GM12878 (cell line): ENCODE data around the gene OR4D5. TPM values are rescaled to one million over a fixed set of nuclear protein-coding genes. Genes with fewer than 3 reads are reported as not detected.

Experiments used
- ATAC-seq: fragments of 200-7000 bp; cut with Tn5 transposase; 3 replicates; pipeline ENCODE4 v1.9.1; 2020; ENCODE audit warnings: mild to moderate bottlenecking, moderate library complexity
- BruUV-seq: library from RNA; stranded (reverse); fragments of 400-500 nt; replicated peaks from 2 replicates; lab custom pipeline; 2021; lab: Mats Ljungman, UMichigan
- CTCF ChIA-PET: fragments of 300-600 bp; sonication (Branson Sonifier 250); formaldehyde crosslinking; extraction: SDS; loops from one replicate; lab custom pipeline; 2021; ENCODE audit warnings: inconsistent platforms; lab: Yijun Ruan, JAX
- POLR2A ChIA-PET: fragments of 350-600 bp; formaldehyde crosslinking; extraction: SDS; loops from one replicate; lab custom pipeline; 2021; ENCODE audit warnings: inconsistent platforms; lab: Charles Lee
- RAD21 ChIA-PET: fragments of 300-600 bp; sonication (Branson Sonifier 250); formaldehyde crosslinking; loops from one replicate; lab custom pipeline; 2023; ENCODE audit warnings: antibody characterized with exemption; ENCODE audit not compliant: unreplicated experiment; lab: Charles Lee
- SMC1A ChIA-PET: fragments of 300-600 bp; sonication (Branson Sonifier 250); formaldehyde crosslinking; loops from one replicate; lab custom pipeline; 2023; ENCODE audit not compliant: unreplicated experiment, uncharacterized antibody; lab: Charles Lee
- DNase-seq: peaks from one replicate; pipeline ENCODE4 v3.0.0-alpha.2; 2011; ENCODE audit warnings: low read depth, low spot score
- FAIRE-seq: peaks from 3 replicates; lab custom pipeline; 2011; peaks lifted over from hg19 to GRCh38; lab: Jason Lieb, UNC
- H2AFZ ChIP-seq: 2 replicates; pipeline ENCODE4 v1.6.0; 2011; ENCODE audit warnings: low read depth, low read length, control low read depth; ENCODE audit not compliant: control insufficient read depth
- H3K27ac ChIP-seq: 2 replicates; pipeline ENCODE4 v1.5.1; 2011; ENCODE audit warnings: control low read depth; ENCODE audit not compliant: control insufficient read depth, insufficient read depth
- H3K27me3 ChIP-seq, 2 experiments: replicated peaks in 1 of 2; 2 replicates each; pipeline versions ENCODE4 v1.6.0 to v1.6.1; 2011; ENCODE audit warnings: low read length in 1 of 2; ENCODE audit not compliant: control insufficient read depth in 2 of 2, insufficient read depth in 2 of 2
- H3K36me3 ChIP-seq, 2 experiments: 2 replicates each; pipeline ENCODE4 v1.5.1; 2011; ENCODE audit warnings: low read length in 1 of 2; ENCODE audit not compliant: control insufficient read depth in 2 of 2, insufficient read depth in 2 of 2
- H3K4me1 ChIP-seq: 2 replicates; pipeline ENCODE4 v1.6.1; 2011; ENCODE audit warnings: mild to moderate bottlenecking, low read length, moderate library complexity, mixed read lengths; ENCODE audit not compliant: control insufficient read depth, insufficient read depth
- H3K4me2 ChIP-seq: 2 replicates; pipeline ENCODE4 v1.6.0; 2011; ENCODE audit warnings: control low read depth; ENCODE audit not compliant: control insufficient read depth, insufficient read depth
- H3K4me3 ChIP-seq: fragments of 200-600 bp; sonication (generic); 2 replicates; pipeline ENCODE4 v1.5.1; 2016
- H3K79me2 ChIP-seq: 2 replicates; pipeline ENCODE4 v1.6.0; 2011; ENCODE audit warnings: low read length; ENCODE audit not compliant: control insufficient read depth, insufficient read depth
- H3K9ac ChIP-seq: 2 replicates; pipeline ENCODE4 v1.8.0; 2011; ENCODE audit warnings: low read length, control low read depth, mixed read lengths; ENCODE audit not compliant: control insufficient read depth, insufficient read depth
- H3K9me3 ChIP-seq: replicated peaks from 3 replicates; pipeline ENCODE4 v1.5.1; 2011; ENCODE audit warnings: mild to moderate bottlenecking, low read length; ENCODE audit not compliant: control insufficient read depth, insufficient read depth
- H4K20me1 ChIP-seq: 2 replicates; pipeline ENCODE4 v1.6.0; 2011; ENCODE audit not compliant: control insufficient read depth, insufficient read depth
- ATF2 ChIP-seq: IDR thresholded peaks from 2 replicates; pipeline ENCODE4 v1.6.1; 2012; ENCODE audit warnings: low read length, inconsistent platforms
- ATF3 ChIP-seq: IDR thresholded peaks from 2 replicates; pipeline ENCODE4 v1.6.1; 2011; ENCODE audit warnings: low read depth, mild to moderate bottlenecking, low read length, moderate library complexity, borderline replicate concordance; ENCODE audit errors: extremely low read depth
- BMI1 ChIP-seq: fragments of 450-650 bp; IDR thresholded peaks from 2 replicates; pipeline ENCODE4 v1.6.1; 2016; ENCODE audit warnings: mild to moderate bottlenecking, moderate library complexity, borderline replicate concordance
- CHD1 ChIP-seq: IDR thresholded peaks from 2 replicates; pipeline ENCODE4 v1.6.1; 2012; ENCODE audit warnings: low read depth, low read length, improper control_type of control experiment
- CTCF ChIP-seq, 3 experiments: IDR thresholded peaks in 2 of 3; conservative IDR thresholded peaks in 1 of 3; 2 replicates each; pipeline ENCODE4 v1.5.1; 2011; ENCODE audit warnings: low read depth in 3 of 3, low read length in 3 of 3, mild to moderate bottlenecking in 3 of 3, control low read depth in 2 of 3, moderate library complexity in 2 of 3, inconsistent platforms in 1 of 3, mixed read lengths in 1 of 3; ENCODE audit not compliant: control insufficient read depth in 2 of 3, insufficient read depth in 1 of 3; ENCODE audit errors: extremely low read depth in 1 of 3
- HDGF ChIP-seq: fragments of 450-650 bp; IDR thresholded peaks from 2 replicates; pipeline ENCODE4 v1.6.1; 2016; ENCODE audit warnings: antibody characterized with exemption
- IRF5 ChIP-seq: fragments of 450-650 bp; IDR thresholded peaks from 2 replicates; pipeline ENCODE4 v1.6.1; 2017; ENCODE audit warnings: borderline replicate concordance
- LARP7 ChIP-seq: fragments of 450-650 bp; IDR thresholded peaks from 2 replicates; pipeline ENCODE4 v1.6.1; 2017; ENCODE audit warnings: mild to moderate bottlenecking
- MTA2 ChIP-seq: fragments of 450-650 bp; IDR thresholded peaks from 2 replicates; pipeline ENCODE4 v1.6.1; 2016; ENCODE audit warnings: low read depth, mild to moderate bottlenecking, moderate library complexity
- PAX8 ChIP-seq: fragments of 450-650 bp; IDR thresholded peaks from 2 replicates; pipeline ENCODE4 v1.6.1; 2017; ENCODE audit warnings: mild to moderate bottlenecking, moderate library complexity
- PRDM15 ChIP-seq: fragments of 450-650 bp; formaldehyde crosslinking; IDR thresholded peaks from 2 replicates; pipeline ENCODE4 v1.4.0; 2020; ENCODE audit warnings: mild to moderate bottlenecking, moderate library complexity
- RELA ChIP-seq: fragments of 450-650 bp; IDR thresholded peaks from 2 replicates; pipeline ENCODE4 v1.8.0; 2014; ENCODE audit warnings: borderline replicate concordance; ENCODE audit not compliant: partially characterized antibody
- SIX5 ChIP-seq: IDR thresholded peaks from 2 replicates; pipeline ENCODE4 v1.6.1; 2011; ENCODE audit warnings: mild to moderate bottlenecking, low read depth, low read length, moderate library complexity; ENCODE audit not compliant: severe bottlenecking
- SMC3 ChIP-seq: IDR thresholded peaks from 2 replicates; pipeline ENCODE4 v1.6.1; 2011; ENCODE audit warnings: low read length, improper control_type of control experiment, borderline replicate concordance
- SUZ12 ChIP-seq: fragments of 200-600 bp; sonication (generic); IDR thresholded peaks from one replicate; pipeline ENCODE4 v1.6.1; 2018; ENCODE audit warnings: antibody characterized with exemption, mild to moderate bottlenecking; ENCODE audit not compliant: unreplicated experiment
- TARDBP ChIP-seq: IDR thresholded peaks from 2 replicates; pipeline ENCODE4 v1.6.1; 2016; ENCODE audit warnings: borderline replicate concordance
- WGBS: methylation state at CpG from one replicate; pipeline ENCODE4 v1.1.6; 2016; ENCODE audit warnings: low lambda C conversion rate; ENCODE audit not compliant: insufficient replicate concordance, insufficient coverage; ENCODE audit errors: missing lambda C conversion rate; 5-methylcytosine and 5-hydroxymethylcytosine counted together
- in situ Hi-C: fragments of 300-500 bp; cut with MboI; formaldehyde crosslinking; loops from 9 replicates; pipeline ENCODE4 v1.14.3; 2018; ENCODE audit warnings: mixed read lengths
- intact Hi-C: fragments of 100-400 bp; cut with micrococcal nuclease; formaldehyde crosslinking; loops from one replicate; pipeline ENCODE4 v1.14.2; 2022; ENCODE audit not compliant: unreplicated experiment
- polyA plus RNA-seq, 11 experiments: library from polyadenylated mRNA; depleted of rRNA in 4 of 11; unstranded in 6 of 11; stranded (reverse) in 5 of 11; fragments of >200 nt; fragmentation: Nextera tagmentation in 4 of 11; fragmentation: Illumina TruSeq in 1 of 11; extraction: Ambion mirVana in 4 of 11; extraction: Trizol in 1 of 11; gene quantifications; 1 replicate in 1 of 11; 2 replicates in 10 of 11; pipeline versions ENCODE4 v1.2.1 to v1.2.3, GENCODE V29; 2011 to 2016; ENCODE audit warnings: inconsistent platforms in 2 of 11, missing spikeins in 2 of 11, low read depth in 1 of 11
- total RNA-seq, 4 experiments: library from RNA; depleted of rRNA in 3 of 4; stranded (reverse); fragments of >200 nt in 3 of 4; fragmentation: Illumina TruSeq in 1 of 4; extraction: Trizol in 1 of 4; gene quantifications; 2 replicates each; pipeline versions ENCODE4 v1.2.1 to v1.2.3, GENCODE V29; 2013 to 2021

OR4D5 gene
- total and polyA plus RNA-seq, 10 of the 15 experiments (the other 5 are each of a cell fraction or from before 2014, with no cell fraction given), result not detected

GRCh38 chr11:123924027-123924426, 15.4 kb upstream of the OR4D5 start:
- TF ChIP-seq CHD1 (no peak), SUZ12 (no peak), CTCF (IDR thresholded peaks at IDR 0.05 in 2 of 3, conservative IDR thresholded peaks at IDR 0.05 in 1 of 3; ENCODE audit: control insufficient read depth in 2 of 3, extremely low read depth in 1 of 3, insufficient read depth in 1 of 3, low read depth in 3 of 3, low read length in 3 of 3) (no peak), ATF2 (no peak), PAX8 (no peak), SMC3 (no peak), BMI1 (no peak), MTA2 (no peak), LARP7 (no peak), IRF5 (no peak), RELA (no peak), HDGF (no peak), PRDM15 (CRISPR knock-in tag) (no peak), TARDBP (no peak), SIX5 (no peak), ATF3 (no peak)
- RAD21 ChIA-PET, result no interaction called here
- no peaks in the 10 kb centered on the region for H3K4me1 ChIP-seq
- H3K27ac ChIP-seq, result no peak overlapping the region
- no peaks in the 10 kb centered on the region for H3K27me3 ChIP-seq
- BruUV-seq, result no TSS peak
- H2AFZ ChIP-seq, result no peak overlapping the region
- no peak overlapping the region for H3K9ac ChIP-seq
- CTCF ChIA-PET, result no interaction called here
- no peak for ATAC-seq
- intact Hi-C loops (no loop called here), in situ Hi-C loops (no loop called here)
- H4K20me1 ChIP-seq, result no peaks in the 10 kb centered on the region
- no peaks in the 10 kb centered on the region for H3K9me3 ChIP-seq
- H3K36me3 ChIP-seq, result no peaks in the 10 kb centered on the region
- SMC1A ChIA-PET, result no interaction called here
- H3K79me2 ChIP-seq, result no peaks in the 10 kb centered on the region
- FAIRE-seq, result no peak
- 0% methylated on average over 1 of the region's 1 CpG for WGBS
- no peak overlapping the region for H3K4me2 ChIP-seq
- no peak for DNase-seq
- H3K4me3 ChIP-seq, result no peak overlapping the region
- POLR2A ChIA-PET, result no interaction called here
